BJ (cell line): ENCODE results near the gene TSC22D1. TPM values are rescaled to one million over a fixed set of nuclear protein-coding genes. Genes with fewer than 3 reads are reported as not detected.

Source experiments
- CTCF ChIA-PET: fragments of 350-600 bp; formaldehyde crosslinking; extraction: SDS; loops from one replicate; lab custom pipeline; 2021; ENCODE audit warnings: antibody characterized with exemption, inconsistent platforms; lab: Yijun Ruan, JAX
- POLR2A ChIA-PET: fragments of 300-600 bp; sonication (Branson Sonifier 250); formaldehyde crosslinking; extraction: SDS; loops from one replicate; lab custom pipeline; 2021; ENCODE audit warnings: antibody characterized with exemption; lab: Charles Lee
- DNase-seq: peaks from one replicate; pipeline ENCODE4 v3.0.0-alpha.2; 2011; ENCODE audit warnings: low read depth
- H3K27me3 ChIP-seq: 2 replicates; pipeline ENCODE4 v1.6.0; 2011; ENCODE audit warnings: low read length; ENCODE audit not compliant: control insufficient read depth, insufficient read depth
- H3K36me3 ChIP-seq: 2 replicates; pipeline ENCODE4 v1.5.1; 2011; ENCODE audit warnings: low read length; ENCODE audit not compliant: control insufficient read depth, insufficient read depth
- H3K4me3 ChIP-seq: 2 replicates; pipeline ENCODE4 v1.5.1; 2011; ENCODE audit warnings: low read depth, mild to moderate bottlenecking, control low read depth, low read length
- polyA plus RNA-seq: library from polyadenylated mRNA; depleted of rRNA; stranded (reverse); fragments of >200 nt; gene quantifications from 2 replicates; pipeline ENCODE4 v1.2.3, GENCODE V29; 2011
- TF ChIP-seq, protein P1 (sequence below): IDR thresholded peaks from 2 replicates; pipeline ENCODE4 v1.5.1; 2011; ENCODE audit warnings: low read depth, mild to moderate bottlenecking, control low read depth, inconsistent platforms, low read length, moderate library complexity; ENCODE audit not compliant: insufficient read depth

Gene TSC22D1
- polyA plus RNA-seq, 1 experiment, result 33.5 TPM

DNA sequence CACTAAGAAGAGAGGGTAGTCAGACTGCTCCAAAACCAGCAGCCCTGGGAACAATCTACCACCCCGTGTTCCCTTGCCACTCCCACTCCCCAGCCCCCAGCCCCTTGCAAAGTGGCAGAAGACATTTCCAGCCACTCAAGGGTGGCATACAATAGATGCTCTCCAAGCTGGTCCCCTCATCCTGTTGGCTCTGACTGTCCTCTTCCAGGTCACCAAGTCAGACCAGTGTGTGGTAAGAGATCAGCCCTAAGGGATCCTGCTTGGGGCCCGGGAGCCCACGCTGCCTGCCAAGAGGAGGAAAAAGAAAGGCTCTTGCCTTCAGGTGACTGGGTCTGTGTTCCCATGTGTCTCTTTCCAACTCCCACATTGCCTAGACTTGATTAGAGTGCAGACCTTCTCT is 177.5 kb downstream of the TSC22D1 start:
- CTCF ChIA-PET, result no interaction called here
- Histone ChIP-seq H3K27me3 (peaks cover 1% of the 10 kb centered on the region), H3K4me3 (no peak overlapping the region), H3K36me3 (no peaks in the 10 kb centered on the region)
- no peak for DNase-seq
- TF ChIP-seq, protein P1, sequence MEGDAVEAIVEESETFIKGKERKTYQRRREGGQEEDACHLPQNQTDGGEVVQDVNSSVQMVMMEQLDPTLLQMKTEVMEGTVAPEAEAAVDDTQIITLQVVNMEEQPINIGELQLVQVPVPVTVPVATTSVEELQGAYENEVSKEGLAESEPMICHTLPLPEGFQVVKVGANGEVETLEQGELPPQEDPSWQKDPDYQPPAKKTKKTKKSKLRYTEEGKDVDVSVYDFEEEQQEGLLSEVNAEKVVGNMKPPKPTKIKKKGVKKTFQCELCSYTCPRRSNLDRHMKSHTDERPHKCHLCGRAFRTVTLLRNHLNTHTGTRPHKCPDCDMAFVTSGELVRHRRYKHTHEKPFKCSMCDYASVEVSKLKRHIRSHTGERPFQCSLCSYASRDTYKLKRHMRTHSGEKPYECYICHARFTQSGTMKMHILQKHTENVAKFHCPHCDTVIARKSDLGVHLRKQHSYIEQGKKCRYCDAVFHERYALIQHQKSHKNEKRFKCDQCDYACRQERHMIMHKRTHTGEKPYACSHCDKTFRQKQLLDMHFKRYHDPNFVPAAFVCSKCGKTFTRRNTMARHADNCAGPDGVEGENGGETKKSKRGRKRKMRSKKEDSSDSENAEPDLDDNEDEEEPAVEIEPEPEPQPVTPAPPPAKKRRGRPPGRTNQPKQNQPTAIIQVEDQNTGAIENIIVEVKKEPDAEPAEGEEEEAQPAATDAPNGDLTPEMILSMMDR, result no peak
- POLR2A ChIA-PET, result no interaction called here

DNA sequence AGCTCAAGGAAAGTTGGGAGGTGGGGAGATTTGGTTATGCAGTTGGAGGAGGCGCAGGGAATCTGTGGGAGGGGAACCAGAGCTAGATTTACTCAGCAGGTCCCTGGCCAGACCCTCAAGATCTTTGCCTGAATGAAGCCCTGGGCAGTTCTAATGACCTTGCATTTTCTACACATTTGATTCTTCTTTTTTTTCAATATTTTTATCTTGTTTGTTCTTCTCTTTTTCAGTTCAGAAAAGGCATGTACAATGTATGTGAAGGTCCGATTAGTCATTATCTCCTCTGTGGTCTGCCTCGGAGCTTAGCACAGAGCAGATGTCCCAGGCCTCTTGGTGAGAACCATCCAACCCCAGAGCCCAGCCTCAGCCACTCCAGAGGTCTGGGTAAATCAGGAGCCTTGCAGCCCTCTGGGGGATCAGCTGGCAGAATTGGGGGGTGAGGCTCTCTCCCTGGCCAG is 178.3 kb downstream of the TSC22D1 start:
- Histone ChIP-seq H3K27me3 (peaks cover 1% of the 10 kb centered on the region; the same call in 1 of the 2 replicates), H3K4me3 (no peak overlapping the region), H3K36me3 (no peaks in the 10 kb centered on the region)
- DNase-seq, result no peak
- TF ChIP-seq, protein P1, result no peak
- ChIA-PET CTCF (no interaction called here), POLR2A (interaction anchor here (0.5 kb wide), 1 partner anchor 38 kb away, joined by 4 read pairs; no protein-coding TSS in a partner anchor)

DNA sequence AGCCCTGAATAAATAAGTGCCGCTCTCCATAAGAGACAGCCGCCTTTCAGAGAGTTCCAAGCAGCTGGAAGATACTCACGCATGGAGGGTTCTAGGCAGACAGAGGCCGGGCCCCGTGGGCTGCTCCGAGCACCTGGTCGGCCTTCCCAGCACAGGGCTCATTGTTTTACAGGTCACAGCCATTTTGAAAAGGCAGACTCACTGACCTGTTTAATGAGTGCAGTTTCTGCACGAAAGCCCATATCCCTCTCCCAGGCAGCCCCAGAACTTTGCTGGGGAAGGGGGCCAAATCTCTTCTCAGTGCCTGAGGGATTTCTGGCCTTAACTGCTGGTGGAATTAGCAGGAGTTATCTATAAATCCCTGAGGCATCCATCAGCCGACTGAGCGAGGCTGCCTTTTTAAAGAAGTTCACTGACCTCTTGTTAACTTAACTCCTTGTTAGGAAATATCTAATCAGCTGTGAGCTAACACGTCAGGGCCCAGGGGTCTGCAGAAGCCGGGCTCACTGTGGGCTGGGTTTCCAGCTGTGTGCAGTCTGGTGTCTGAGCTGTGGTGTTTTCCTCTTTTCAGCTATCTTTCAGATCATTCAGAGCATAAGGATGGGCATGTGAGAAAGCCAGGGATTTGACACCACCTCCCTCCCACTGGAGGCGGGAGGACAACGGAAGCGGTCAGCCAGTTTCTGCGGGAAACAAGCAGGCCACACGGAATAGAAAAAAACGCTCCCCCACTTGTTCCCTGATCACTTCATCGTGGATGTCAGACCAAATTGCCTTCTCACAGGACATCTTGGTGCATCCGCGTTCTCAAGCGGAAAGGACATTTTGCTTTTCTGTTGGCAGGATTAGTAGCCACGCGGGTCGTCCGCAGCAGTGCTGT is 179.2 kb downstream of the TSC22D1 start:
- H3K36me3 ChIP-seq, result no peaks in the 10 kb centered on the region
- CTCF ChIA-PET, result interaction anchor here (0.6 to 1.6 kb wide), 2 partner anchors 206 to 572 kb away, joined by 3 to 4 read pairs; no protein-coding TSS in a partner anchor
- no peaks in the 10 kb centered on the region for H3K27me3 ChIP-seq
- no peak overlapping the region for H3K4me3 ChIP-seq
- TF ChIP-seq, protein P1, result no peak
- peak; percentile 15 for DNase-seq
- POLR2A ChIA-PET, result no interaction called here

DNA sequence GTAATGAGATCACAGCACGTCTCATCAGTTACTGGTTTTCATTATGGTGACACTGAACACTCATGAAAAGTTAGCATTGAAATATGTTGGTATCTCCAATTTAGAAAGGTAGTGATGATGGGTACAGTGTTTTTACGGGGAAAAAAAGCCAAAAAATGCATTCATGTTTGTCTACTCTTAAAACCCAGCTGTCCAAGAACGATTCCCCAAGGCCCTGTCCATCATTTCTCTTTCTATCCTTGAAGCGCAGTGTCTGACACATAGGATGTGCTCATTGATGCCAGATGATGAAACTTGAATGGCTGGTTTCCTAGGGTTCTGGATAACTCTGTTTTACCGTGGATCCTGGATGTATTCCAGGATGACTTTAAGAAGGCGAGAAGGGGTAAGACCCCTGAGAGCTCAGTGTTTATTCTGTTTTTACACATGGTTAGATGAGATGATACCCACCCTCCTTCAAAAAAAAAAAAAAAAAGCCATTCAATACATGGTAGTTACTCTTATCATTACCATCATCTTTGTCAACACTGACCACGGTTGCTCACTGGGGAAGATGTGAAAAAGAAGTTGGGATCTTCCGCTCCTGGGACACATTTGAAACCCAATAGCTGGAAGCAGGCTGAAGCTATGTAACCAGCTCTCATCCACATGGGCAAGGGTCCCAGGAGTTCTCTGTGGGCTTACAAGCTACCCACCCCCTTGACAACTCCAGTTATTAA is 180.0 kb downstream of the TSC22D1 start:
- TF ChIP-seq, protein P1, result no peak
- ChIA-PET POLR2A (interaction anchor here (0.6 kb wide), 1 partner anchor 337 kb away, joined by 3 read pairs; no protein-coding TSS in a partner anchor), CTCF (interaction anchor here (0.6 to 1.6 kb wide), 4 partner anchors 24 to 572 kb away, joined by 3 to 4 read pairs (median 3); no protein-coding TSS in a partner anchor)
- no peak for DNase-seq
- no peak overlapping the region for H3K4me3 ChIP-seq
- H3K27me3 ChIP-seq, result no peaks in the 10 kb centered on the region
- H3K36me3 ChIP-seq, result no peaks in the 10 kb centered on the region

DNA sequence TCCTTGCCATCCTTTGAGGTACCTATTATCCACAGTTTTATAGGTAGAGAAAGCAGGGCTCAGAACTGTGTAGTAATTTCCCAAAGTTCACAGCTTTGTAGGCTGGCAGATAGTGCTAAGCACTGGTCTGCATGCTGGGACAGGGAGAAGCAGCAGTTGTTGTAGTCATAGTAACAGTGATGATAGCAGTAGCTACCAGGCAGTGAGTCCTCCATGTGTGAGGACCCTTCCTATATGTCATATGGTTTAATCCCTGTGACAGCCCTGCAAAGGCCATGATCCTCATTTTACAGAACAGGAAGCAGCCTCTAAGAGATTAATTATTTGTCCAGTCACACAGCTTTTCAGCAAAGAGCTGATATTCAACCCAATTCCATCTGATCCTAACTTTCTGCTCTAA is 181.5 kb downstream of the TSC22D1 start:
- H3K36me3 ChIP-seq, result no peaks in the 10 kb centered on the region
- no peak overlapping the region for H3K4me3 ChIP-seq
- POLR2A ChIA-PET, result no interaction called here
- TF ChIP-seq, protein P1, result no peak
- no peak for DNase-seq
- CTCF ChIA-PET, result no interaction called here
- H3K27me3 ChIP-seq, result no peaks in the 10 kb centered on the region
